Measurements from ENCODE around the gene DEFB112. TPM values are rescaled to one million over a fixed set of nuclear protein-coding genes. Genes with fewer than 3 reads are reported as not detected.

DEFB112 gene
- total and polyA plus RNA-seq, 9 donors: not detected

- no peak for DNase-seq
- WGBS (ENCODE audit: insufficient coverage): 54% methylated on average over 3 of the region's 4 CpGs
- no peak overlapping the region for H3K4me3 ChIP-seq (ENCODE audit: low read length)
Observed at GRCh38 chr6:50076431-50076830, 26.7 kb upstream of the DEFB112 start.

GRCh38 chr6:50071921-50072320 lies 22.2 kb upstream of the DEFB112 start:
- WGBS (ENCODE audit: insufficient coverage): 23% methylated on average over 1 of the region's 1 CpG
- DNase-seq: no peak
- H3K4me1 ChIP-seq (ENCODE audit: control insufficient read depth, insufficient read depth, low read length): no peaks in the 10 kb centered on the region

More at GRCh38 chr6:50076431-50076830, 26.7 kb upstream of the DEFB112 start:
- Histone ChIP-seq H3K36me3 (ENCODE audit: control insufficient read depth, insufficient read depth, low read length) (no peaks in the 10 kb centered on the region), H3K9me3 (replicated peaks; ENCODE audit: control insufficient read depth, low read depth, low read length) (no peaks in the 10 kb centered on the region), H3K4me1 (ENCODE audit: control insufficient read depth, insufficient read depth, low read length) (no peaks in the 10 kb centered on the region), H3K27ac (ENCODE audit: low read length) (no peak overlapping the region), H3K27me3 (ENCODE audit: control insufficient read depth, insufficient read depth, low read length) (no peaks in the 10 kb centered on the region)

GRCh38 chr6:50070101-50070500 lies 20.4 kb upstream of the DEFB112 start:
- no peaks in the 10 kb centered on the region for H3K9me3 ChIP-seq (replicated peaks; ENCODE audit: control insufficient read depth, low read depth, low read length)
- H3K27ac ChIP-seq (ENCODE audit: low read length): no peak overlapping the region
- H3K4me3 ChIP-seq (ENCODE audit: low read length): no peak overlapping the region
- H3K36me3 ChIP-seq (ENCODE audit: control insufficient read depth, insufficient read depth, low read length): no peaks in the 10 kb centered on the region
- no peak for DNase-seq
- H3K27me3 ChIP-seq (ENCODE audit: control insufficient read depth, insufficient read depth, low read length): no peaks in the 10 kb centered on the region
- no peaks in the 10 kb centered on the region for H3K4me1 ChIP-seq (ENCODE audit: control insufficient read depth, insufficient read depth, low read length)
- no CpG with 5 or more reads among the region's 2 CpGs for WGBS (ENCODE audit: insufficient coverage)

More at GRCh38 chr6:50071921-50072320, 22.2 kb upstream of the DEFB112 start:
- Histone ChIP-seq H3K36me3 (ENCODE audit: control insufficient read depth, insufficient read depth, low read length) (no peaks in the 10 kb centered on the region), H3K27me3 (ENCODE audit: control insufficient read depth, insufficient read depth, low read length) (no peaks in the 10 kb centered on the region), H3K9me3 (replicated peaks; ENCODE audit: control insufficient read depth, low read depth, low read length) (no peaks in the 10 kb centered on the region), H3K27ac (ENCODE audit: low read length) (no peak overlapping the region), H3K4me3 (ENCODE audit: low read length) (no peak overlapping the region)

GRCh38 chr6:50062051-50062450 lies 12.3 kb upstream of the DEFB112 start:
- H3K36me3 ChIP-seq (ENCODE audit: control insufficient read depth, insufficient read depth, low read length): no peaks in the 10 kb centered on the region
- no peaks in the 10 kb centered on the region for H3K9me3 ChIP-seq (replicated peaks; ENCODE audit: control insufficient read depth, low read depth, low read length)
- DNase-seq: no peak
- no peaks in the 10 kb centered on the region for H3K27me3 ChIP-seq (ENCODE audit: control insufficient read depth, insufficient read depth, low read length)
- H3K4me1 ChIP-seq (ENCODE audit: control insufficient read depth, insufficient read depth, low read length): no peaks in the 10 kb centered on the region
- no peak overlapping the region for H3K4me3 ChIP-seq (ENCODE audit: low read length)
- no CpG with 5 or more reads among the region's 2 CpGs for WGBS (ENCODE audit: insufficient coverage)
- H3K27ac ChIP-seq (ENCODE audit: low read length): no peak overlapping the region

- DNase-seq: no peak
- Histone ChIP-seq H3K4me1 (ENCODE audit: control insufficient read depth, insufficient read depth, low read length) (no peaks in the 10 kb centered on the region), H3K27ac (ENCODE audit: low read length) (no peak overlapping the region), H3K4me3 (ENCODE audit: low read length) (no peak overlapping the region), H3K9me3 (replicated peaks; ENCODE audit: control insufficient read depth, low read depth, low read length) (no peaks in the 10 kb centered on the region), H3K27me3 (ENCODE audit: control insufficient read depth, insufficient read depth, low read length) (no peaks in the 10 kb centered on the region), H3K36me3 (ENCODE audit: control insufficient read depth, insufficient read depth, low read length) (no peaks in the 10 kb centered on the region)
- WGBS (ENCODE audit: insufficient coverage): no CpG with 5 or more reads among the region's 1 CpG
Observed at GRCh38 chr6:50056242-50056641, 6.5 kb upstream of the DEFB112 start.

- Histone ChIP-seq H3K27ac (ENCODE audit: low read length) (no peak overlapping the region), H3K9me3 (replicated peaks; ENCODE audit: control insufficient read depth, low read depth, low read length) (no peaks in the 10 kb centered on the region), H3K27me3 (ENCODE audit: control insufficient read depth, insufficient read depth, low read length) (no peaks in the 10 kb centered on the region), H3K4me1 (ENCODE audit: control insufficient read depth, insufficient read depth, low read length) (no peaks in the 10 kb centered on the region), H3K4me3 (ENCODE audit: low read length) (no peak overlapping the region), H3K36me3 (ENCODE audit: control insufficient read depth, insufficient read depth, low read length) (no peaks in the 10 kb centered on the region)
- no peak for DNase-seq
- WGBS (ENCODE audit: insufficient coverage): 48% methylated on average over 2 of the region's 3 CpGs
Observed at GRCh38 chr6:50047026-50047425, 2.7 kb downstream of the DEFB112 start.

- Histone ChIP-seq H3K4me3 (ENCODE audit: low read length) (no peak overlapping the region), H3K9me3 (replicated peaks; ENCODE audit: control insufficient read depth, low read depth, low read length) (no peaks in the 10 kb centered on the region), H3K4me1 (ENCODE audit: control insufficient read depth, insufficient read depth, low read length) (no peaks in the 10 kb centered on the region), H3K27me3 (ENCODE audit: control insufficient read depth, insufficient read depth, low read length) (no peaks in the 10 kb centered on the region), H3K36me3 (ENCODE audit: control insufficient read depth, insufficient read depth, low read length) (no peaks in the 10 kb centered on the region), H3K27ac (ENCODE audit: low read length) (no peak overlapping the region)
- DNase-seq: no peak
- 15% methylated on average over 8 of the region's 18 CpGs for WGBS (ENCODE audit: insufficient coverage)
Observed at GRCh38 chr6:50030777-50031562, 18.8 kb downstream of the DEFB112 start.

- Histone ChIP-seq H3K36me3 (ENCODE audit: control insufficient read depth, insufficient read depth, low read length) (no peaks in the 10 kb centered on the region), H3K4me3 (ENCODE audit: low read length) (no peak overlapping the region), H3K4me1 (ENCODE audit: control insufficient read depth, insufficient read depth, low read length) (no peaks in the 10 kb centered on the region), H3K9me3 (replicated peaks; ENCODE audit: control insufficient read depth, low read depth, low read length) (no peaks in the 10 kb centered on the region), H3K27me3 (ENCODE audit: control insufficient read depth, insufficient read depth, low read length) (no peaks in the 10 kb centered on the region), H3K27ac (ENCODE audit: low read length) (no peak overlapping the region)
- no peak for DNase-seq
- 97% methylated on average over 13 of the region's 14 CpGs for WGBS (ENCODE audit: insufficient coverage)
Observed at GRCh38 chr6:50030350-50030749, 19.4 kb downstream of the DEFB112 start.

GRCh38 chr6:50025258-50025657 lies 24.5 kb downstream of the DEFB112 start:
- H3K27me3 ChIP-seq (ENCODE audit: control insufficient read depth, insufficient read depth, low read length): no peaks in the 10 kb centered on the region
- WGBS (ENCODE audit: insufficient coverage): 80% methylated on average over 3 of the region's 4 CpGs
- H3K36me3 ChIP-seq (ENCODE audit: control insufficient read depth, insufficient read depth, low read length): no peaks in the 10 kb centered on the region
- no peaks in the 10 kb centered on the region for H3K9me3 ChIP-seq (replicated peaks; ENCODE audit: control insufficient read depth, low read depth, low read length)
- H3K4me1 ChIP-seq (ENCODE audit: control insufficient read depth, insufficient read depth, low read length): no peaks in the 10 kb centered on the region
- no peak overlapping the region for H3K27ac ChIP-seq (ENCODE audit: low read length)
- H3K4me3 ChIP-seq (ENCODE audit: low read length): no peak overlapping the region
- no peak for DNase-seq

GRCh38 chr6:50021894-50022293 lies 27.8 kb downstream of the DEFB112 start, which contains the start of gene DEFB110:
TSS of gene DEFB110 (minus strand) at chr6:50021994. CDS start at chr6:50021935, 59 bp downstream.
- Histone ChIP-seq H3K27ac (ENCODE audit: low read length) (no peak within 1 kb of the TSS), H3K4me1 (ENCODE audit: control insufficient read depth, insufficient read depth, low read length) (no peaks in the 10 kb centered on the region), H3K36me3 (ENCODE audit: control insufficient read depth, insufficient read depth, low read length) (no peaks in the 10 kb centered on the region), H3K9me3 (replicated peaks; ENCODE audit: control insufficient read depth, low read depth, low read length) (no peaks in the 10 kb centered on the region), H3K27me3 (ENCODE audit: control insufficient read depth, insufficient read depth, low read length) (no peaks in the 10 kb centered on the region), H3K4me3 (ENCODE audit: low read length) (no peak within 1 kb of the TSS)
- DNase-seq: no peak
